ENCODE results near the gene C9orf153.

DNA sequence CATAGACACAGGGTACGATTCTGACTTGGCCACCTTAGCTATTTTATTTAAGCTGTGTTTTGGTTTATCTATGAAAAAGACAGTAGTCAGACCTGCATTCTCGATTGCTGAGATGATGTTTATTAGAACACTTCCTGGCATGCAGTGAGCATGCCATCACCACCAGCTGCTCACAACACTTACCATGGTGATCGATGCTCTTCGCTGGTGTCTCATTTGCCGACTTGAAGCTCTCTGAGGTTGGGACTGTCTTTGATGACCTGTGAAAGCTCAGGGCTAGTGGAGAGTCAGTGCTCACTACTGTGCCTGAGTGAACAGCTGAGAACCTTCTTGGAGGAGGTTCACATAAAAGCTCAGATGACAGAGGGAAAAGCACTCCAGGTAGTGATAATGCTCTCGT is 4.4 kb upstream of the C9orf153 start:
- TF ChIP-seq, protein P1, sequence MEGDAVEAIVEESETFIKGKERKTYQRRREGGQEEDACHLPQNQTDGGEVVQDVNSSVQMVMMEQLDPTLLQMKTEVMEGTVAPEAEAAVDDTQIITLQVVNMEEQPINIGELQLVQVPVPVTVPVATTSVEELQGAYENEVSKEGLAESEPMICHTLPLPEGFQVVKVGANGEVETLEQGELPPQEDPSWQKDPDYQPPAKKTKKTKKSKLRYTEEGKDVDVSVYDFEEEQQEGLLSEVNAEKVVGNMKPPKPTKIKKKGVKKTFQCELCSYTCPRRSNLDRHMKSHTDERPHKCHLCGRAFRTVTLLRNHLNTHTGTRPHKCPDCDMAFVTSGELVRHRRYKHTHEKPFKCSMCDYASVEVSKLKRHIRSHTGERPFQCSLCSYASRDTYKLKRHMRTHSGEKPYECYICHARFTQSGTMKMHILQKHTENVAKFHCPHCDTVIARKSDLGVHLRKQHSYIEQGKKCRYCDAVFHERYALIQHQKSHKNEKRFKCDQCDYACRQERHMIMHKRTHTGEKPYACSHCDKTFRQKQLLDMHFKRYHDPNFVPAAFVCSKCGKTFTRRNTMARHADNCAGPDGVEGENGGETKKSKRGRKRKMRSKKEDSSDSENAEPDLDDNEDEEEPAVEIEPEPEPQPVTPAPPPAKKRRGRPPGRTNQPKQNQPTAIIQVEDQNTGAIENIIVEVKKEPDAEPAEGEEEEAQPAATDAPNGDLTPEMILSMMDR (conservative IDR thresholded peaks at IDR 0.05): no peak
- no peak for TF ChIP-seq ZFX (IDR thresholded peaks at IDR 0.05)
